NCI-H748 treated with DMSO at 0.1 percent for 48 hours (cell line): ENCODE results near the gene UBE2G1.

ENCODE experiments used
- DNase-seq: peaks from one replicate; lab custom pipeline; 2025; lab: John Stamatoyannopoulos, UW

The UBE2G1 gene

GRCh38 chr17:4247361-4247970 is 119.0 kb downstream of the UBE2G1 start:
- DNase-seq, result no peak

- no peak for DNase-seq
Observed at GRCh38 chr17:4246674-4247073, 119.8 kb downstream of the UBE2G1 start.

- DNase-seq, result no peak
Observed at GRCh38 chr17:4241535-4241934, 124.9 kb downstream of the UBE2G1 start.

GRCh38 chr17:4236456-4236855 is 130.0 kb downstream of the UBE2G1 start:
- no peak for DNase-seq

GRCh38 chr17:4235372-4236279 is 130.8 kb downstream of the UBE2G1 start:
- no peak for DNase-seq

- DNase-seq, result no peak
Observed at GRCh38 chr17:4234401-4234800, 132.1 kb downstream of the UBE2G1 start.

GRCh38 chr17:4233668-4234258 is 132.7 kb downstream of the UBE2G1 start:
- DNase-seq, result no peak

GRCh38 chr17:4232168-4232813 is 134.2 kb downstream of the UBE2G1 start:
- no peak for DNase-seq

- no peak for DNase-seq
Observed at GRCh38 chr17:4229627-4230541, 136.6 kb downstream of the UBE2G1 start.

GRCh38 chr17:4221899-4222659 is 144.4 kb downstream of the UBE2G1 start:
- DNase-seq, result no peak

- no peak for DNase-seq
Observed at GRCh38 chr17:4221163-4221562, 145.3 kb downstream of the UBE2G1 start.

GRCh38 chr17:4220655-4221054 is 145.8 kb downstream of the UBE2G1 start:
- no peak for DNase-seq
